ENCODE data around the gene KIAA0753. TPM values are rescaled to one million over a fixed set of nuclear protein-coding genes. Genes with fewer than 3 reads are reported as not detected.
A peak's percentile ranks its signal among the peaks of the same experiment; 100 is the strongest.

KIAA0753 gene
- total RNA-seq, 2 experiments from 2014 or later = 16.3 to 17.6 TPM

GRCh38 chr17:6549384-6550036 is 91.0 kb downstream of the KIAA0753 start:
- POLR2A ChIA-PET = no interaction called here
- H3K4me3 Mint-ChIP-seq = no peak overlapping the region
- H3K27me3 Mint-ChIP-seq = peaks cover 15% of the 10 kb centered on the region
- DNase-seq = no peak
- H3K9me3 Mint-ChIP-seq = no peaks in the 10 kb centered on the region
- no peaks in the 10 kb centered on the region for H3K36me3 Mint-ChIP-seq (ENCODE audit: low read depth)
- CTCF ChIA-PET = interaction anchor here (0.9 kb wide), 1 partner anchor 9 kb away, joined by 3 read pairs; no protein-coding TSS in a partner anchor
- H3K4me1 Mint-ChIP-seq = peaks cover 13% of the 10 kb centered on the region
- H3K27ac Mint-ChIP-seq = no peak overlapping the region

DNA sequence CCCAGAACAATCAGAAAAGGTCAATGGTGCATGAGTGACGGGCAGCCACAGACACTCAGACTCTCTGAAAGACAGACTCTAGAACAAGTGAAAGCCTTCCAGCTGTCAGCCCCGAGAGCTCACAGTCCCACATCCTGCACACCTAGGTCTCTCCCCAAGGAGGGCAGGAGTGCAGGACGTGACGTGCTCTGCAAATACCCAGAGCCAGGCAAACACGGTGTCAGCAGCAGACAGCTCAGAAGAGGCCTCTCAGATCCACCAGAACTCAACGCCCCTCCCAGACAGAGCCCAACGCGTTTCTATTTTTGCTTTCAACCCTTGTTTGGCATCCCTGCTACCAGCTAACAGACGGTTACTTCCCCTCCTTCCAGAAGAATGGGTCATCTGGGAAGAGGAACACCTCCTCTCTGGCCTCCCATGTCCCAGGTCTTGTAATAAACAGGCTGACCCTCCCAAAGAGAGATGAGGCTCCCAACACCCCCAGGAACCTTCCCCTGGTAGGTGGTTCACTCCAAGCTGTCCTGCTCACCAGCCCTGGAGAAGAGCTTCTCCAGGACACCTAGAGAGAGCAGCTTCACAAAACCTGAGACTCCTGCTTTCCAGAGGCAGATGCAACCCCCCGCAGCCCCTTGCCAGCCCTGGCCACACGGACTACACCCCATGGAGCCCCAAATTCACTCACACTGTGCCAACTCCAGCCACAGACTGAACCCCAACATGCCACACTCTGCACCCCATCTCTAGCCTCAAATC is 91.8 kb downstream of the KIAA0753 start:
- DNase-seq = peak; percentile 55
- Mint-ChIP-seq H3K36me3 (ENCODE audit: low read depth) (no peaks in the 10 kb centered on the region), H3K4me3 (no peak overlapping the region), H3K9me3 (no peaks in the 10 kb centered on the region), H3K4me1 (peaks cover 13% of the 10 kb centered on the region), H3K27me3 (peaks cover 7% of the 10 kb centered on the region), H3K27ac (peak overlapping the region; percentile 61)
- POLR2A ChIA-PET = no interaction called here
- CTCF ChIA-PET = interaction anchor here (0.9 to 1.3 kb wide), 2 partner anchors 10 to 18 kb away, joined by 3 read pairs; no protein-coding TSS in a partner anchor

- no peaks in the 10 kb centered on the region for H3K36me3 Mint-ChIP-seq (ENCODE audit: low read depth)
- DNase-seq = no peak
- H3K27me3 Mint-ChIP-seq = peaks cover under 1% of the 10 kb centered on the region
- H3K27ac Mint-ChIP-seq = peak overlapping the region; percentile 61
- no peaks in the 10 kb centered on the region for H3K9me3 Mint-ChIP-seq
- peaks cover 13% of the 10 kb centered on the region for H3K4me1 Mint-ChIP-seq
- ChIA-PET CTCF (interaction anchor here (1.3 kb wide), 1 partner anchor 18 kb away, joined by 3 read pairs; no protein-coding TSS in a partner anchor), POLR2A (no interaction called here)
- H3K4me3 Mint-ChIP-seq = no peak overlapping the region
Observed at GRCh38 chr17:6548034-6548433, 92.5 kb downstream of the KIAA0753 start.

GRCh38 chr17:6547336-6547735 is 93.2 kb downstream of the KIAA0753 start:
- H3K4me3 Mint-ChIP-seq = no peak overlapping the region
- POLR2A ChIA-PET = no interaction called here
- peaks cover 13% of the 10 kb centered on the region for H3K4me1 Mint-ChIP-seq
- H3K36me3 Mint-ChIP-seq (ENCODE audit: low read depth) = no peaks in the 10 kb centered on the region
- no peak for DNase-seq
- CTCF ChIA-PET = interaction anchor here (0.6 kb wide), 1 partner anchor 99 kb away, joined by 4 read pairs; no protein-coding TSS in a partner anchor
- H3K27me3 Mint-ChIP-seq = no peaks in the 10 kb centered on the region
- H3K9me3 Mint-ChIP-seq = no peaks in the 10 kb centered on the region
- no peak overlapping the region for H3K27ac Mint-ChIP-seq

- Mint-ChIP-seq H3K4me3 (no peak overlapping the region), H3K27me3 (no peaks in the 10 kb centered on the region), H3K4me1 (peaks cover 13% of the 10 kb centered on the region), H3K36me3 (ENCODE audit: low read depth) (no peaks in the 10 kb centered on the region), H3K9me3 (no peaks in the 10 kb centered on the region), H3K27ac (no peak overlapping the region)
- CTCF ChIA-PET = no interaction called here
- DNase-seq = no peak
- POLR2A ChIA-PET = no interaction called here
Observed at GRCh38 chr17:6546069-6546718, 94.3 kb downstream of the KIAA0753 start.

GRCh38 chr17:6545291-6545690 is 95.2 kb downstream of the KIAA0753 start:
- POLR2A ChIA-PET = no interaction called here
- CTCF ChIA-PET = no interaction called here
- Mint-ChIP-seq H3K9me3 (no peaks in the 10 kb centered on the region), H3K27me3 (no peaks in the 10 kb centered on the region), H3K4me1 (peaks cover 13% of the 10 kb centered on the region), H3K36me3 (ENCODE audit: low read depth) (no peaks in the 10 kb centered on the region), H3K4me3 (no peak overlapping the region), H3K27ac (no peak overlapping the region)
- DNase-seq = no peak

GRCh38 chr17:6544011-6544370 is 96.5 kb downstream of the KIAA0753 start:
- H3K36me3 Mint-ChIP-seq (ENCODE audit: low read depth) = no peaks in the 10 kb centered on the region
- H3K9me3 Mint-ChIP-seq = no peaks in the 10 kb centered on the region
- ChIA-PET CTCF (interaction anchor here (0.6 kb wide), 1 partner anchor 427 kb away, joined by 4 read pairs; no protein-coding TSS in a partner anchor), POLR2A (no interaction called here)
- no peak overlapping the region for H3K27ac Mint-ChIP-seq
- DNase-seq = no peak
- H3K27me3 Mint-ChIP-seq = no peaks in the 10 kb centered on the region
- H3K4me3 Mint-ChIP-seq = no peak overlapping the region
- H3K4me1 Mint-ChIP-seq = peaks cover 11% of the 10 kb centered on the region

DNA sequence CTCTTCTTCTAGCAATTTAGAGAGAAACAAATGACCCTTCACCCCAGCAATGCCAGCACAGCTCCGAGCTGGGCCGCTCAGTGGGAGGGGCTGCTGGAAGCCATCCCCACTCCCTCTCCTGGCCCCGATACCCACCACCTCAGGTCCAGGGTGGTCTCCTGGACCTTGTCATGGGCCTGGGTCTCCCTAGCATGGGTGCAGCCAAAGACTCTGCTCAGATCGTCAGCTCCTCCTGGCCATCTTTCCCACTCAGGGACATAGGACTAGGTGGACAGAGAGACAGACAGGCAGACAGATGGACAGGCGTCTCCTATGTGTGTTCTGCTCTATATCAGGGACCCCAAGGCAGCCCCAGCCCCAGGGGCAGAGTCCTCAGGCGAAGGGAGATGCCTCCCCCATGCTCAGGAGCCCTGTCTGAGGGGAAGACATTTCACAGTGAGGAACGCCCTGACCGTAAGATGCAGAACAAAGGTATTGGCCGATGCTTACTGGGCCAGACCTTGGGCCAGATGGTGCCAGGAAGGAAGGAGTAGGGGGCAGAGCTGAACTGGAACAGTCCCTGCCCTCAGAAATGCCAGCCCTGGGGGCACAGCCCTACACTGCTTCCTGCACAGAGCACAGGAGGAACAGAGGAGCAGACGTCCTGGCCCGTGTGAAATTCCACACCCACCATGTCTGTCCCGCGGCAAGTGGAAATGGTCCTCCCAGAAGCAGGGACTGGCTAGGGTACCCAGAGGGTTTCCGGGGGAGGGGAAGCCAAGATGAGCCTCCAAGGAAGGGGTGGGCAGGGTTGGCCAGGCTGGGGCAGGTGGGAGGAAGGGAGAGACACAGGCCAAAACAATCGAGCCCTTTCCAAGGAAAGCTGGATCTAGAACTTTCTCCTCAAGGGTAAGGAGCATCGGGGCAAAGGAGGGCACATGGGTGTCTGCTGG is 97.2 kb downstream of the KIAA0753 start:
- CTCF ChIA-PET = no interaction called here
- Mint-ChIP-seq H3K27me3 (no peaks in the 10 kb centered on the region), H3K27ac (no peak overlapping the region), H3K4me1 (peaks cover 4% of the 10 kb centered on the region), H3K9me3 (no peaks in the 10 kb centered on the region), H3K4me3 (no peak overlapping the region), H3K36me3 (ENCODE audit: low read depth) (no peaks in the 10 kb centered on the region)
- no peak for DNase-seq
- POLR2A ChIA-PET = no interaction called here

DNA sequence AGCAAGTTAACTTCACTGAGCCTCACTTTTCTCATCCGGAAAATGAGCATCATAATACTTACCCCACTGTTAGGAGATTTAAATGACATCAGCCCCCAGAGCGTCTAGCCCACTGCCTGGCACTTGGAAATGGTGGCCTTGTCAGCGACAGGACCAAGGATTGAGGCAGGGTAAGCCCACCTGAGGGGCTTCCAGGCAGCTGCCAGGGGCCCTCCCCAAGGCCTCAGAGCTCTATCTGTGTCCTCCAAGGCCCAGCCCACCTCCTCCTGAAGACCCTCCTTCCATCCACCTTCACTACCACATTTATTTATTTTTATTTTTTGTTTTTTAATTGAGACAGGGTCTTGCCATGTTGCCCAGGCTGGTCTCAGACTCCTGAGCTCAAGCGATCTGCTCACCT is 97.9 kb downstream of the KIAA0753 start:
- Mint-ChIP-seq H3K9me3 (no peaks in the 10 kb centered on the region), H3K36me3 (ENCODE audit: low read depth) (no peaks in the 10 kb centered on the region), H3K4me3 (no peak overlapping the region), H3K27ac (no peak overlapping the region), H3K4me1 (no peaks in the 10 kb centered on the region), H3K27me3 (no peaks in the 10 kb centered on the region)
- POLR2A ChIA-PET = no interaction called here
- no peak for DNase-seq
- CTCF ChIA-PET = no interaction called here

- Mint-ChIP-seq H3K9me3 (no peaks in the 10 kb centered on the region), H3K36me3 (ENCODE audit: low read depth) (no peaks in the 10 kb centered on the region), H3K4me3 (no peak overlapping the region), H3K4me1 (no peaks in the 10 kb centered on the region), H3K27ac (no peak overlapping the region), H3K27me3 (no peaks in the 10 kb centered on the region)
- no peak for DNase-seq
- ChIA-PET CTCF (interaction anchor here (0.7 kb wide), 1 partner anchor 657 kb away, joined by 3 read pairs; no protein-coding TSS in a partner anchor), POLR2A (no interaction called here)
Observed at GRCh38 chr17:6541886-6542285, 98.6 kb downstream of the KIAA0753 start.

DNA sequence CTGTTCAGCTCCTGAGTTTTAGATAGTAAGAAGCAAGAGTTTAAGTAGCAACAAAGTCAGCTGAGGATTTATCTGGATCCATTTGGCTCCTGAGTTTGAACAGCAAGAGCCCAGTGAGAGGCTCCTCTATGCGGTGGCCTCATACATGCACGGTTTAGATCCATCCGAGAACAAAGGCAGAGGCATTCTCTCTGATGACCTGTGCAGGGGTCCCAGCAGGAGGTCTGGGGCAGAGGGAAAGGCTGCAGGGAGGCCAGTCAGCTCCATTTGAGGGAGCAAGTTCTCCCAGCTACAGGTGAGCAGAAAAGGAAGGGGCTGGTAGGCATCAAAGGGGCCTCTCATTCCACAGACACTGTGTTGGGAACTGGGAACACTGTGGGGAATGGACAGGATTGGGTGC is 100.6 kb downstream of the KIAA0753 start:
- ChIA-PET POLR2A (no interaction called here), CTCF (no interaction called here)
- no peak for DNase-seq
- no peaks in the 10 kb centered on the region for H3K27me3 Mint-ChIP-seq
- no peaks in the 10 kb centered on the region for H3K9me3 Mint-ChIP-seq
- H3K27ac Mint-ChIP-seq = no peak overlapping the region
- no peaks in the 10 kb centered on the region for H3K4me1 Mint-ChIP-seq
- no peak overlapping the region for H3K4me3 Mint-ChIP-seq
- H3K36me3 Mint-ChIP-seq (ENCODE audit: low read depth) = no peaks in the 10 kb centered on the region

GRCh38 chr17:6536566-6537065 is 103.9 kb downstream of the KIAA0753 start:
- no peak for DNase-seq
- no peak overlapping the region for H3K27ac Mint-ChIP-seq
- H3K27me3 Mint-ChIP-seq = no peaks in the 10 kb centered on the region
- CTCF ChIA-PET = no interaction called here
- H3K4me1 Mint-ChIP-seq = no peaks in the 10 kb centered on the region
- no peak overlapping the region for H3K4me3 Mint-ChIP-seq
- no peaks in the 10 kb centered on the region for H3K9me3 Mint-ChIP-seq
- POLR2A ChIA-PET = interaction anchor here (0.5 kb wide), 1 partner anchor 26 kb away, joined by 3 read pairs; no protein-coding TSS in a partner anchor
- no peaks in the 10 kb centered on the region for H3K36me3 Mint-ChIP-seq (ENCODE audit: low read depth)
